ENCODE results near the gene COA1.

The COA1 gene

GRCh38 chr7:43764039-43764761 lies 34.9 kb upstream of the COA1 start:
- no peak for TF ChIP-seq ZNF274 (IDR thresholded peaks at IDR 0.05; ENCODE audit: low read depth, low read length)
- H3K4me3 ChIP-seq (ENCODE audit: low read length) = no peak overlapping the region; the same call in 1 of the 2 replicates

- no peak for TF ChIP-seq ZNF274 (IDR thresholded peaks at IDR 0.05; ENCODE audit: low read depth, low read length)
- no peak overlapping the region for H3K4me3 ChIP-seq (ENCODE audit: low read length)
Observed at GRCh38 chr7:43763183-43763582, 33.9 kb upstream of the COA1 start.

- no peak overlapping the region for H3K4me3 ChIP-seq (ENCODE audit: low read length)
- no peak for TF ChIP-seq ZNF274 (IDR thresholded peaks at IDR 0.05; ENCODE audit: low read depth, low read length)
Observed at GRCh38 chr7:43761938-43762692, 32.8 kb upstream of the COA1 start.

GRCh38 chr7:43761382-43761781 lies 32.1 kb upstream of the COA1 start:
- H3K4me3 ChIP-seq (ENCODE audit: low read length) = no peak overlapping the region
- no peak for TF ChIP-seq ZNF274 (IDR thresholded peaks at IDR 0.05; ENCODE audit: low read depth, low read length)

GRCh38 chr7:43760861-43761260 lies 31.5 kb upstream of the COA1 start:
- H3K4me3 ChIP-seq (ENCODE audit: low read length) = no peak overlapping the region
- TF ChIP-seq ZNF274 (IDR thresholded peaks at IDR 0.05; ENCODE audit: low read depth, low read length) = no peak

GRCh38 chr7:43758822-43759683 lies 29.7 kb upstream of the COA1 start:
- H3K4me3 ChIP-seq (ENCODE audit: low read length) = peak overlapping the region; percentile 97
- no peak for TF ChIP-seq ZNF274 (IDR thresholded peaks at IDR 0.05; ENCODE audit: low read depth, low read length)

- TF ChIP-seq ZNF274 (IDR thresholded peaks at IDR 0.05; ENCODE audit: low read depth, low read length) = no peak
- peak within 1 kb of the TSS; percentile 97 for H3K4me3 ChIP-seq (ENCODE audit: low read length)
Observed at GRCh38 chr7:43758029-43758821, 28.9 kb upstream of the COA1 start, which contains the start of gene BLVRA. TSS of gene BLVRA (plus strand) at chr7:43758680. CDS start at chr7:43771159, 12,479 bp downstream.

- no peak overlapping the region for H3K4me3 ChIP-seq (ENCODE audit: low read length)
- no peak for TF ChIP-seq ZNF274 (IDR thresholded peaks at IDR 0.05; ENCODE audit: low read depth, low read length)
Observed at GRCh38 chr7:43757073-43757720, 27.9 kb upstream of the COA1 start.

GRCh38 chr7:43756368-43757072 lies 27.2 kb upstream of the COA1 start:
- no peak for TF ChIP-seq ZNF274 (IDR thresholded peaks at IDR 0.05; ENCODE audit: low read depth, low read length)
- H3K4me3 ChIP-seq (ENCODE audit: low read length) = no peak overlapping the region

GRCh38 chr7:43754596-43754995 lies 25.3 kb upstream of the COA1 start:
- no peak overlapping the region for H3K4me3 ChIP-seq (ENCODE audit: low read length)
- no peak for TF ChIP-seq ZNF274 (IDR thresholded peaks at IDR 0.05; ENCODE audit: low read depth, low read length)

GRCh38 chr7:43753843-43754242 lies 24.5 kb upstream of the COA1 start:
- H3K4me3 ChIP-seq (ENCODE audit: low read length) = no peak overlapping the region

GRCh38 chr7:43753271-43753810 lies 24.0 kb upstream of the COA1 start:
- no peak overlapping the region for H3K4me3 ChIP-seq (ENCODE audit: low read length)
- TF ChIP-seq ZNF274 (IDR thresholded peaks at IDR 0.05; ENCODE audit: low read depth, low read length) = no peak

More at GRCh38 chr7:43753843-43754242, 24.5 kb upstream of the COA1 start:
- no peak for TF ChIP-seq ZNF274 (IDR thresholded peaks at IDR 0.05; ENCODE audit: low read depth, low read length)
